IMR-90 (cell line): ENCODE measurements around the gene B4GALNT3. TPM values are rescaled to one million over a fixed set of nuclear protein-coding genes. Genes with fewer than 3 reads are reported as not detected.

ENCODE experiments used
- ATAC-seq: fragments of 200-7000 bp; cut with Tn5 transposase; 2 replicates; pipeline ENCODE4 v1.9.1; 2020; ENCODE audit warnings: low read depth, mild to moderate bottlenecking, moderate library complexity
- BruUV-seq: library from RNA; stranded (reverse); fragments of 400-500 nt; replicated peaks from 2 replicates; lab custom pipeline; 2021; lab: Mats Ljungman, UMichigan
- CTCF ChIA-PET: fragments of 300-600 bp; formaldehyde crosslinking; extraction: SDS; loops from one replicate; lab custom pipeline; 2021; ENCODE audit warnings: antibody characterized with exemption; lab: Yijun Ruan, JAX
- POLR2A ChIA-PET: fragments of 300-600 bp; sonication (Branson Sonifier 250); formaldehyde crosslinking; loops from one replicate; lab custom pipeline; 2022; ENCODE audit warnings: antibody characterized with exemption; ENCODE audit not compliant: unreplicated experiment; lab: Charles Lee
- DNase-seq: peaks from one replicate; pipeline ENCODE4 v3.0.0; 2013
- H2AFZ ChIP-seq: replicated peaks from 2 replicates; pipeline ENCODE3; 2013; ENCODE audit warnings: low read length, mild to moderate bottlenecking; ENCODE audit not compliant: poor library complexity
- H2AK5ac ChIP-seq: 2 replicates; pipeline ENCODE4 v1.6.1; 2013; ENCODE audit warnings: low read depth, low read length, inconsistent platforms
- H2AK9ac ChIP-seq: replicated peaks from 2 replicates; pipeline ENCODE3; 2013; ENCODE audit warnings: mild to moderate bottlenecking, low read depth, low read length, moderate library complexity; ENCODE audit not compliant: poor library complexity
- H2BK120ac ChIP-seq: 2 replicates; pipeline ENCODE4 v1.6.1; 2013; ENCODE audit warnings: low read depth, low read length, inconsistent platforms
- H2BK15ac ChIP-seq: 3 replicates; pipeline ENCODE4 v1.6.1; 2013; ENCODE audit warnings: low read depth, low read length, inconsistent platforms
- H2BK20ac ChIP-seq: 2 replicates; pipeline ENCODE4 v1.6.1; 2013; ENCODE audit warnings: low read depth, mild to moderate bottlenecking, inconsistent platforms, low read length, moderate library complexity
- H2BK5ac ChIP-seq: 2 replicates; pipeline ENCODE4 v1.6.1; 2013; ENCODE audit warnings: mild to moderate bottlenecking, low read depth, low read length, inconsistent platforms; ENCODE audit not compliant: poor library complexity, severe bottlenecking
- H3K14ac ChIP-seq: replicated peaks from 2 replicates; pipeline ENCODE4 v1.6.1; 2013; ENCODE audit warnings: low read depth, low read length, inconsistent platforms
- H3K18ac ChIP-seq: 2 replicates; pipeline ENCODE4 v1.6.1; 2013; ENCODE audit warnings: low read depth, low read length, control low read depth
- H3K23ac ChIP-seq: 2 replicates; pipeline ENCODE4 v1.6.1; 2013; ENCODE audit warnings: low read depth, low read length, inconsistent platforms
- H3K27ac ChIP-seq: 2 replicates; pipeline ENCODE4 v1.5.1; 2013; ENCODE audit warnings: mild to moderate bottlenecking, control low read depth, low read length; ENCODE audit not compliant: insufficient read depth
- H3K27me3 ChIP-seq: 2 replicates; pipeline ENCODE4 v1.6.1; 2013; ENCODE audit warnings: low read length; ENCODE audit not compliant: control insufficient read depth, insufficient read depth
- H3K36me3 ChIP-seq: 2 replicates; pipeline ENCODE4 v1.6.1; 2013; ENCODE audit warnings: low read length, mixed read lengths; ENCODE audit not compliant: control insufficient read depth, insufficient read depth
- H3K4ac ChIP-seq: 2 replicates; pipeline ENCODE4 v1.6.1; 2013; ENCODE audit warnings: low read depth, low read length, inconsistent platforms
- H3K4me1 ChIP-seq: 2 replicates; pipeline ENCODE4 v1.6.1; 2013; ENCODE audit warnings: low read length, mixed read lengths; ENCODE audit not compliant: control insufficient read depth, insufficient read depth
- H3K4me2 ChIP-seq: 2 replicates; pipeline ENCODE4 v1.6.1; 2013; ENCODE audit warnings: low read depth, mild to moderate bottlenecking, control low read depth, low read length, moderate library complexity
- H3K4me3 ChIP-seq: 2 replicates; pipeline ENCODE4 v1.5.1; 2013; ENCODE audit warnings: low read depth, mild to moderate bottlenecking, control low read depth, low read length, moderate library complexity; ENCODE audit not compliant: insufficient read depth
- H3K56ac ChIP-seq: 2 replicates; pipeline ENCODE4 v1.6.1; 2013; ENCODE audit warnings: low read length, inconsistent platforms; ENCODE audit not compliant: insufficient read depth; ENCODE audit errors: extremely low read depth
- H3K79me1 ChIP-seq, 2 experiments: 2 replicates each; pipeline ENCODE4 v1.6.1; 2013; ENCODE audit warnings: low read length in 2 of 2, inconsistent platforms in 1 of 2, low read depth in 1 of 2
- H3K9ac ChIP-seq: 2 replicates; pipeline ENCODE4 v1.6.1; 2013; ENCODE audit warnings: low read depth, low read length, control low read depth
- H3K9me1 ChIP-seq: 2 replicates; pipeline ENCODE4 v1.6.1; 2013; ENCODE audit warnings: low read length, inconsistent platforms; ENCODE audit not compliant: insufficient read depth
- H3K9me3 ChIP-seq: 2 replicates; pipeline ENCODE4 v1.6.1; 2013; ENCODE audit warnings: low read length; ENCODE audit not compliant: control insufficient read depth, insufficient read depth
- H4K20me1 ChIP-seq: 2 replicates; pipeline ENCODE4 v1.6.1; 2013; ENCODE audit warnings: low read length, inconsistent platforms; ENCODE audit not compliant: insufficient read depth
- H4K5ac ChIP-seq: 2 replicates; pipeline ENCODE4 v1.6.1; 2013; ENCODE audit warnings: mild to moderate bottlenecking, low read depth, low read length, control low read depth
- H4K8ac ChIP-seq, 2 experiments: 2 replicates each; pipeline ENCODE4 v1.6.1; 2013; ENCODE audit warnings: low read depth in 2 of 2, low read length in 2 of 2, control low read depth in 1 of 2, inconsistent platforms in 1 of 2
- H4K91ac ChIP-seq: 2 replicates; pipeline ENCODE4 v1.6.1; 2013; ENCODE audit warnings: low read depth, low read length, inconsistent platforms; ENCODE audit not compliant: insufficient read depth
- BHLHE40 ChIP-seq: fragments of 150-350 bp; IDR thresholded peaks from 2 replicates; pipeline ENCODE4 v1.6.1; 2016; ENCODE audit warnings: mild to moderate bottlenecking, low read depth, low read length
- CHD1 ChIP-seq: IDR thresholded peaks from 2 replicates; pipeline ENCODE4 v1.6.1; 2012; ENCODE audit warnings: low read depth, low read length, improper control_type of control experiment
- CTCF ChIP-seq: conservative IDR thresholded peaks from 2 replicates; pipeline ENCODE4 v1.5.1; 2012; ENCODE audit warnings: mild to moderate bottlenecking, low read depth, low read length, improper control_type of control experiment
- ELK1 ChIP-seq: fragments of 150-350 bp; IDR thresholded peaks from 2 replicates; pipeline ENCODE4 v1.6.1; 2016; ENCODE audit warnings: low read depth, mild to moderate bottlenecking, low read length, moderate library complexity, borderline replicate concordance
- MAFK ChIP-seq: IDR thresholded peaks from 2 replicates; pipeline ENCODE4 v1.6.1; 2012; ENCODE audit warnings: low read depth, low read length, improper control_type of control experiment
- MAZ ChIP-seq: IDR thresholded peaks from 2 replicates; pipeline ENCODE4 v1.6.1; 2012; ENCODE audit warnings: low read depth, mild to moderate bottlenecking, low read length, improper control_type of control experiment, moderate library complexity, borderline replicate concordance
- NFE2L2 ChIP-seq: fragments of 150-350 bp; IDR thresholded peaks from 2 replicates; pipeline ENCODE4 v1.6.1; 2016; ENCODE audit warnings: low read depth, mild to moderate bottlenecking, low read length
- POLR2A ChIP-seq: IDR thresholded peaks from 2 replicates; pipeline ENCODE4 v1.6.1; 2012; ENCODE audit warnings: mild to moderate bottlenecking, low read depth, low read length
- RFX5 ChIP-seq: IDR thresholded peaks from 2 replicates; pipeline ENCODE4 v1.8.0; 2012; ENCODE audit warnings: low read depth, mild to moderate bottlenecking, low read length, moderate library complexity
- WGBS, 2 experiments: methylation state at CpG; one replicate each; pipeline versions ENCODE4 v1.1.5 to v1.1.7; 2013; ENCODE audit warnings: missing lambda C conversion rate in 2 of 2; ENCODE audit not compliant: insufficient read length in 1 of 2; ENCODE audit errors: extremely low coverage in 2 of 2; 5-methylcytosine and 5-hydroxymethylcytosine counted together
- dilution Hi-C: fragments of 300-500 bp; cut with HindIII; formaldehyde crosslinking; loops from one replicate; pipeline ENCODE4 v1.14.3; 2018; ENCODE audit warnings: low sequenced_read_pairs; ENCODE audit not compliant: unreplicated experiment
- in situ Hi-C: fragments of 300-500 bp; cut with MboI; formaldehyde crosslinking; loops from 3 replicates; pipeline ENCODE4 v1.14.3; 2019; ENCODE audit warnings: low sequenced_read_pairs, inconsistent platforms, mixed read lengths
- intact Hi-C: fragments of 100-400 bp; cut with micrococcal nuclease; formaldehyde crosslinking; loops from 2 replicates; pipeline ENCODE4 v1.10.0; 2022
- polyA plus RNA-seq, 3 experiments: library from polyadenylated mRNA; depleted of rRNA; stranded (reverse); fragments of >200 nt; gene quantifications; 2 replicates each; pipeline ENCODE4 v1.2.3, GENCODE V29; 2012; ENCODE audit warnings: low replicate concordance in 1 of 3
- total RNA-seq: library from RNA; depleted of rRNA; stranded (reverse); fragments of >200 nt; gene quantifications from 2 replicates; pipeline ENCODE4 v1.2.3, GENCODE V29; 2012

Gene B4GALNT3
- total and polyA plus RNA-seq, 2 of the 4 experiments (the other 2 are of a cell fraction) = not detected

- Histone ChIP-seq H2AK9ac (no peak overlapping the region), H3K79me1 (no peaks in the 10 kb centered on the region), H3K36me3 (no peaks in the 10 kb centered on the region), H2BK120ac (no peak overlapping the region), H3K23ac (no peak overlapping the region), H3K18ac (no peak overlapping the region), H3K56ac (no peak overlapping the region), H4K20me1 (no peaks in the 10 kb centered on the region), H2AFZ (no peak overlapping the region), H3K27ac (no peak overlapping the region), H4K8ac (no peak overlapping the region), H2AK5ac (no peak overlapping the region), H3K14ac (no peak overlapping the region), H3K9me3 (no peaks in the 10 kb centered on the region), H3K4me1 (no peaks in the 10 kb centered on the region), H2BK15ac (no peak overlapping the region), H3K4ac (no peak overlapping the region), H2BK20ac (no peak overlapping the region), H3K27me3 (peaks cover 57% of the 10 kb centered on the region), H2BK5ac (no peak overlapping the region), H3K4me2 (no peak overlapping the region), H3K4me3 (no peak overlapping the region), H3K9ac (no peak overlapping the region), H4K91ac (no peak overlapping the region), H4K5ac (no peak overlapping the region), H3K9me1 (no peaks in the 10 kb centered on the region)
- ChIA-PET POLR2A (no interaction called here), CTCF (interaction anchor here (1.5 to 1.8 kb wide), 2 partner anchors 91 to 101 kb away, joined by 4 to 5 read pairs; no protein-coding TSS in a partner anchor)
- intact Hi-C loops = loop anchor here (10.0 kb wide), 1 partner anchor 219 kb away; no protein-coding TSS in a partner anchor
- no TSS peak for BruUV-seq
- 92% methylated on average over 4 of the region's 8 CpGs; no CpG with 5 or more reads in 1 of the 2 experiments for WGBS, 2 experiments
- dilution Hi-C loops = no loop called here
- in situ Hi-C loops = no loop called here
- no peak for ATAC-seq
- DNase-seq = no peak
- TF ChIP-seq MAFK (no peak), CTCF (no peak), RFX5 (no peak), MAZ (no peak), NFE2L2 (no peak), CHD1 (no peak), POLR2A (no peak), BHLHE40 (no peak), ELK1 (no peak)
Measured at GRCh38 chr12:544142-544541, 84.4 kb downstream of the B4GALNT3 start.
